ENCODE results near the gene TRPV3.
"Not testable (repeated sequence)": the region's sequence is repeated elsewhere in the genome, so short reads cannot be mapped to it uniquely, and the experiment has no call there.

Gene TRPV3

GRCh38 chr17:3592216-3592860 lies 34.7 kb upstream of the TRPV3 start:
- Histone ChIP-seq H3K4me1 (ENCODE audit: insufficient read depth, low read length) (no peaks in the 10 kb centered on the region), H3K27me3 (ENCODE audit: insufficient read depth, low read length) (no peaks in the 10 kb centered on the region), H3K9me3 (ENCODE audit: insufficient read depth, low read depth, low read length) (no peaks in the 10 kb centered on the region), H3K4me3 (ENCODE audit: low read length) (no peak overlapping the region), H3K27ac (ENCODE audit: low read depth, low read length) (no peak overlapping the region), H3K36me3 (ENCODE audit: insufficient read depth, low read length) (peaks cover 19% of the 10 kb centered on the region), H3K9ac (ENCODE audit: low read depth, low read length) (no peak overlapping the region)
- 94% methylated on average over 15 of the region's 15 CpGs for WGBS

- Histone ChIP-seq H3K4me1 (ENCODE audit: insufficient read depth, low read length) (no peaks in the 10 kb centered on the region), H3K27me3 (ENCODE audit: insufficient read depth, low read length) (no peaks in the 10 kb centered on the region), H3K9me3 (ENCODE audit: insufficient read depth, low read depth, low read length) (no peaks in the 10 kb centered on the region), H3K27ac (ENCODE audit: low read depth, low read length) (no peak overlapping the region), H3K36me3 (ENCODE audit: insufficient read depth, low read length) (peaks cover 29% of the 10 kb centered on the region), H3K4me3 (ENCODE audit: low read length) (no peak overlapping the region), H3K9ac (ENCODE audit: low read depth, low read length) (no peak overlapping the region)
- 95% methylated on average over 15 of the region's 15 CpGs for WGBS
Observed at GRCh38 chr17:3590768-3591167, 33.2 kb upstream of the TRPV3 start.

DNA sequence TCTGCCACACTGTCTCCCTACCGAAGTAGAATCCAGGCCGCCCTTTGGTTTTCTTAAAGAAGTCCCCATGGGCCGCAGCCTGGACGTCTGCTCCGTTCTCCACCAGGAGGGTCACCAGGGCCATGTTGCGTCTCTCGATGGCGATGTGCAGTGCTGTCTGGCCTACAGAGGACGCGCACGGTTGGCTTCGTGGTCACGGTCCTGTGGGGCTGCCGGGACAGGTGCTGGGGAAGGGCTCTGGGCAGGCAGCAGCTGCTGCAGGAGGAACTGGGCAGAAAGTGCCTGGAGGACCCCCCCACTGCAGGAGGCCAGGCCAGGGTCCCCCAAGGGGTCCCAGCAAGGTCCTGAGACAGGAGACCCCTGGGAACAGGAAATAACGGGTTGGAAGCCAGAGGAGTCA lies 32.6 kb upstream of the TRPV3 start:
- H3K9ac ChIP-seq (ENCODE audit: low read depth, low read length) = no peak overlapping the region
- H3K36me3 ChIP-seq (ENCODE audit: insufficient read depth, low read length) = peaks cover 34% of the 10 kb centered on the region
- 95% methylated on average over 15 of the region's 15 CpGs for WGBS
- no peak overlapping the region for H3K4me3 ChIP-seq (ENCODE audit: low read length)
- no peaks in the 10 kb centered on the region for H3K4me1 ChIP-seq (ENCODE audit: insufficient read depth, low read length)
- H3K9me3 ChIP-seq (ENCODE audit: insufficient read depth, low read depth, low read length) = no peaks in the 10 kb centered on the region
- no peak overlapping the region for H3K27ac ChIP-seq (ENCODE audit: low read depth, low read length)
- no peaks in the 10 kb centered on the region for H3K27me3 ChIP-seq (ENCODE audit: insufficient read depth, low read length)

- H3K4me1 ChIP-seq (ENCODE audit: insufficient read depth, low read length) = no peaks in the 10 kb centered on the region
- H3K27me3 ChIP-seq (ENCODE audit: insufficient read depth, low read length) = no peaks in the 10 kb centered on the region
- no peak overlapping the region for H3K27ac ChIP-seq (ENCODE audit: low read depth, low read length)
- H3K9me3 ChIP-seq (ENCODE audit: insufficient read depth, low read depth, low read length) = no peaks in the 10 kb centered on the region
- H3K4me3 ChIP-seq (ENCODE audit: low read length) = no peak overlapping the region
- 96% methylated on average over 22 of the region's 22 CpGs for WGBS
- H3K36me3 ChIP-seq (ENCODE audit: insufficient read depth, low read length) = peaks cover 34% of the 10 kb centered on the region
- H3K9ac ChIP-seq (ENCODE audit: low read depth, low read length) = no peak overlapping the region
Observed at GRCh38 chr17:3589784-3590183, 32.2 kb upstream of the TRPV3 start.

- H3K27me3 ChIP-seq (ENCODE audit: insufficient read depth, low read length) = no peaks in the 10 kb centered on the region
- no peaks in the 10 kb centered on the region for H3K9me3 ChIP-seq (ENCODE audit: insufficient read depth, low read depth, low read length)
- H3K4me1 ChIP-seq (ENCODE audit: insufficient read depth, low read length) = no peaks in the 10 kb centered on the region
- no peak overlapping the region for H3K27ac ChIP-seq (ENCODE audit: low read depth, low read length)
- 97% methylated on average over 17 of the region's 17 CpGs for WGBS
- H3K36me3 ChIP-seq (ENCODE audit: insufficient read depth, low read length) = peaks cover 39% of the 10 kb centered on the region
- H3K4me3 ChIP-seq (ENCODE audit: low read length) = no peak overlapping the region
- no peak overlapping the region for H3K9ac ChIP-seq (ENCODE audit: low read depth, low read length)
Observed at GRCh38 chr17:3585826-3586225, 28.2 kb upstream of the TRPV3 start.

DNA sequence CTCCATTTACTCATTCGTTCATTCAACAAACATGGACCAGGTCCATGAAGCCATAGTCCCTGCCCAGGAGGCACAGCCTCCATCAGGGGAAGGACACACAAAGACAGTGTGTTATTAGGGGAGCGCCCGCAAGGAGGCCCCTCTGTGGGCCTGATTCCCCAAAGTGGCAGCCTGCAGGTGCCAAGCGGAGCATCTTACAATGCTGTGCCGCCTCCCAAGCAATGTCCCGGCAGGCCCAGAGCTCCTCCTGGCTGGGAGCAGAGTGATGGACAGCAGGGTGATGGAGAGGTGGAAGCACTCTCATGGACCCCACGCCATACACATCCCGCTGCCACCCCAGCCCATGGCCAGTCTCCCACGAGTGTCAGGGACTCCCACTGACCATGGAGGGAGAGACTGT lies 25.8 kb upstream of the TRPV3 start:
- 93% methylated on average over 9 of the region's 9 CpGs for WGBS
- H3K36me3 ChIP-seq (ENCODE audit: insufficient read depth, low read length) = peaks cover 36% of the 10 kb centered on the region
- H3K4me3 ChIP-seq (ENCODE audit: low read length) = no peak overlapping the region
- no peaks in the 10 kb centered on the region for H3K27me3 ChIP-seq (ENCODE audit: insufficient read depth, low read length)
- no peaks in the 10 kb centered on the region for H3K4me1 ChIP-seq (ENCODE audit: insufficient read depth, low read length)
- H3K9ac ChIP-seq (ENCODE audit: low read depth, low read length) = no peak overlapping the region
- no peak overlapping the region for H3K27ac ChIP-seq (ENCODE audit: low read depth, low read length)
- H3K9me3 ChIP-seq (ENCODE audit: insufficient read depth, low read depth, low read length) = no peaks in the 10 kb centered on the region

DNA sequence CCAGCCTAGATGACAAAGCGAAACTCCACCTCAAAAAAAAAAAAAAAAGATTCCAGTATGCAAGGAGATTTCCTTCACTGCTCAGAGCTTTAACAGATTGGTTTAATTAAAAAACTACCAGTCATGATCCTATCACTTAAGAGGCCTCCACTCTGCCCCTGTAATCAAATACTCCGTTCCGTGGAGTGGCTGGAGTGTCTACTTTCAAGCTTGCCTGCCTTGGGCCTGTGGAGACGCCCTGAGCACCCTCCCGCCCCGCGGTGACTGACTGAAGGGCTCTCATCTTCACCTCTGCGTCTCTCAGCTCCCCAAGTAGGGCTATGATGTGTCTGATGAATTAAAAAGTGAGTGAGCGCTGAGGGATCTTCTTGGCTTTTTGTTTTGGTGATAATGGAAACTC lies 25.3 kb upstream of the TRPV3 start:
- H3K27me3 ChIP-seq (ENCODE audit: insufficient read depth, low read length) = no peaks in the 10 kb centered on the region
- no peak overlapping the region for H3K27ac ChIP-seq (ENCODE audit: low read depth, low read length)
- H3K9me3 ChIP-seq (ENCODE audit: insufficient read depth, low read depth, low read length) = no peaks in the 10 kb centered on the region
- peaks cover 31% of the 10 kb centered on the region for H3K36me3 ChIP-seq (ENCODE audit: insufficient read depth, low read length)
- H3K4me3 ChIP-seq (ENCODE audit: low read length) = no peak overlapping the region
- no peak overlapping the region for H3K9ac ChIP-seq (ENCODE audit: low read depth, low read length)
- 98% methylated on average over 9 of the region's 9 CpGs for WGBS
- no peaks in the 10 kb centered on the region for H3K4me1 ChIP-seq (ENCODE audit: insufficient read depth, low read length)

DNA sequence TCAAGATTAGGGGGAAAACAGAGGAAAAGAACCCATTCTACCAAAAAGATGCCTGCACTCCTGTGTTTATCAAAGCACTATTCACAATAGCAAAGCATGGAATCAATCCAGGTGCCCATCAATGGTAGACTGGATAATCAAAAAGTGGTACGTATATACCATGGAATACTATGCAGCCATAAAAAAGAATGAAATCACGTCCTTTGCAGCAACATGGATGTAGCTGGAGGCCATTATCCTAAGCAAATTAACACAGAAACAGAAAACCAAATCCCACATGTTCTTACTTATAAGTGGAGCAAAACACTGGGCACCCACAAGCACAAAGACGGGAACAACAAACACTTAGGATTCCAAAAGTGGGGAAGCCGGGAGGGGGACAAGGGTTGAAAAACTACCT lies 21.1 kb upstream of the TRPV3 start:
- peaks cover 17% of the 10 kb centered on the region for H3K36me3 ChIP-seq (ENCODE audit: insufficient read depth, low read length)
- H3K4me3 ChIP-seq (ENCODE audit: low read length); H3K9ac ChIP-seq (ENCODE audit: low read depth, low read length); H3K27ac ChIP-seq (ENCODE audit: low read depth, low read length); H3K27me3 ChIP-seq (ENCODE audit: insufficient read depth, low read length); H3K9me3 ChIP-seq (ENCODE audit: insufficient read depth, low read depth, low read length); H3K4me1 ChIP-seq (ENCODE audit: insufficient read depth, low read length): not testable (repeated sequence)
- 98% methylated on average over 4 of the region's 4 CpGs for WGBS

DNA sequence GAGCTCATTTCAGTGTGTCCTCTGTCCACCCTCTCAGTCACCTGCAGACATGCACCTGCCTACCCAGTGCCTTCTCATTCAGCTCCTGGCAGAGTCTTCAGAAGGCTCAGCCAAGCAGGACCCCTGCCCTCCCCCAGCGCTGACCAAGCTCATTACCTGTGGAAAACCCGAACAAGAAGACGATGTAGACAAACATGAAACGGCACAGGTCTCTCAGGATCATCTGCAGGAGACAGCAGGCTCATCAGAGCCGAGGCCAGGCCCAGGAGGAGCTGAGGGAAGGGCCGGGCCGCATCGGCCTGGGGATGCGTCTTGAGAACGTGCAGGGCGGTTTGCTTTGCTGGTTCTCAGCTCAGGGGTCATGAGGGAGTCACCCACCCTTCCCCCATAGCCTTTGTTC lies 19.4 kb upstream of the TRPV3 start:
- H3K27ac ChIP-seq (ENCODE audit: low read depth, low read length) = no peak overlapping the region

DNA sequence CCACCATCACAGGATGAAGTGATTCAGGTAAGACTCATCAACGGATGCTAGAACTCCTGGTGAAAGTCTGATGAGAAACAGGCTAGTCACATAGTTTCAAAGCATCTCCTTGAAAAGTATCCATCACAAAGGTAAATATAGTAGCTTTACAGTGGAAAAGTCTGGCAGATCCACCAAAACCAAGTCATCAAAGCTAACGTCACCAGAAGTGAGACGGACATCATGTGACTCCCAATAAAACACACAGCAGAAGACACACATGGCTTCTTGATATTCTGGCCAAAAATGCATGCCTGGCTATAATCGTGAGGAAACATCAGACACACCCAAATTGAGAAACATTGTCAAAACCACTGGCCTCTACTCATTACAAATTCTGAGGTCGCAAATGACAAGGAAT lies 17.9 kb upstream of the TRPV3 start:
- Histone ChIP-seq H3K27me3 (ENCODE audit: insufficient read depth, low read length) (no peaks in the 10 kb centered on the region), H3K4me3 (ENCODE audit: low read length) (no peak overlapping the region), H3K9ac (ENCODE audit: low read depth, low read length) (no peak overlapping the region), H3K9me3 (ENCODE audit: insufficient read depth, low read depth, low read length) (no peaks in the 10 kb centered on the region), H3K4me1 (ENCODE audit: insufficient read depth, low read length) (no peaks in the 10 kb centered on the region), H3K27ac (ENCODE audit: low read depth, low read length) (no peak overlapping the region), H3K36me3 (ENCODE audit: insufficient read depth, low read length) (peaks cover 20% of the 10 kb centered on the region)
- 93% methylated on average over 5 of the region's 5 CpGs for whole genome bisulfite sequencing

More for the DNA sequence above, 19.4 kb upstream of the TRPV3 start:
- 93% methylated on average over 11 of the region's 11 CpGs for WGBS
- H3K9me3 ChIP-seq (ENCODE audit: insufficient read depth, low read depth, low read length) = no peaks in the 10 kb centered on the region
- no peaks in the 10 kb centered on the region for H3K27me3 ChIP-seq (ENCODE audit: insufficient read depth, low read length)
- H3K4me3 ChIP-seq (ENCODE audit: low read length) = no peak overlapping the region
- no peaks in the 10 kb centered on the region for H3K4me1 ChIP-seq (ENCODE audit: insufficient read depth, low read length)
- H3K36me3 ChIP-seq (ENCODE audit: insufficient read depth, low read length) = peaks cover 12% of the 10 kb centered on the region
- no peak overlapping the region for H3K9ac ChIP-seq (ENCODE audit: low read depth, low read length)

DNA sequence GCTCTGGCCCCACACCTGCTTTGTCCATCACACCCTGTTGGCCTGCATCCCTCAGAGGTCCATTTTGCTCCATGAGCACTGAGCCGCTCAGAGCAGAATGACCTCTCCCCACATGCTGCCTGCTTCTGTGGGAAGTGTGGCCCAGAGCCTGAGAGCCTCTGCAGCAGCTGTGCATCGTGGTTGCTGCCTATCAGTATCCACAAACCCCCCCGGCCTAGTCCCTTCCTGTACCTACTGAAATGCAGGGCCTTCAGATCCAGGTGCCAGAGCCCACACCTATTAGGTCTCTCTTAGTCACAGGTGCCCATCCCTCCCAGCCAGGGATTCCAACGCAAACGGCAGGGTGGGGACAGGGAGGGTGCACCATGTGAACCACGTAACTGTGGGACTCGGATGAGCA lies 16.6 kb upstream of the TRPV3 start:
- Histone ChIP-seq H3K27ac (ENCODE audit: low read depth, low read length) (no peak overlapping the region), H3K4me1 (ENCODE audit: insufficient read depth, low read length) (no peaks in the 10 kb centered on the region), H3K9me3 (ENCODE audit: insufficient read depth, low read depth, low read length) (no peaks in the 10 kb centered on the region), H3K4me3 (ENCODE audit: low read length) (no peak overlapping the region), H3K36me3 (ENCODE audit: insufficient read depth, low read length) (peaks cover 16% of the 10 kb centered on the region; the same call in 1 of the 2 replicates), H3K27me3 (ENCODE audit: insufficient read depth, low read length) (no peaks in the 10 kb centered on the region), H3K9ac (ENCODE audit: low read depth, low read length) (no peak overlapping the region)
- 87% methylated on average over 7 of the region's 7 CpGs for WGBS
